GM12801 (cell line): ENCODE data around the gene PSMD13.

ENCODE experiments used
- CTCF ChIP-seq: IDR thresholded peaks from one replicate; pipeline ENCODE4 v1.5.1; 2011; ENCODE audit warnings: control low read depth; ENCODE audit not compliant: insufficient read length; ENCODE audit errors: extremely low read depth

The PSMD13 gene

DNA sequence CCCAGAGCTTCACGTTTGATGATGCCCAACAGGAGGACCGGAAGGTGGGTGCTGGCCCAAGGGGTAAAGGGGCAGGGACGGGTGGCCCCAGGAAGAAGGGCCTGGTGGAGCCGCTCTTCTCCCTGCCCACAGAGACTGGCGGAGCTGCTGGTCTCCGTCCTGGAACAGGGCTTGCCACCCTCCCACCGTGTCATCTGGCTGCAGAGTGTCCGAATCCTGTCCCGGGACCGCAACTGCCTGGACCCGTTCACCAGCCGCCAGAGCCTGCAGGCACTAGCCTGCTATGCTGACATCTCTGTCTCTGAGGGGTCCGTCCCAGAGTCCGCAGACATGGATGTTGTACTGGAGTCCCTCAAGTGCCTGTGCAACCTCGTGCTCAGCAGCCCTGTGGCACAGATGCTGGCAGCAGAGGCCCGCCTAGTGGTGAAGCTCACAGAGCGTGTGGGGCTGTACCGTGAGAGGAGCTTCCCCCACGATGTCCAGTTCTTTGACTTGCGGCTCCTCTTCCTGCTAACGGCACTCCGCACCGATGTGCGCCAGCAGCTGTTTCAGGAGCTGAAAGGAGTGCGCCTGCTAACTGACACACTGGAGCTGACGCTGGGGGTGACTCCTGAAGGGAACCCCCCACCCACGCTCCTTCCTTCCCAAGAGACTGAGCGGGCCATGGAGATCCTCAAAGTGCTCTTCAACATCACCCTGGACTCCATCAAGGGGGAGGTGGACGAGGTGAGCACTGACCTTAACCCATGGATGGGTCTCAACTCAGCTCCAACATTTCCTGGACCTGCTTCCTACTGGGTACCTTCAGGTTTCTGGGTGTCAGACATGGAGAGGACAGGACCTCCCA is 27.3 kb upstream of the PSMD13 start:
- no peak for TF ChIP-seq CTCF

GRCh38 chr11:210122-210802 is 26.5 kb upstream of the PSMD13 start:
- no peak for TF ChIP-seq CTCF

- no peak for TF ChIP-seq CTCF
Observed at GRCh38 chr11:210803-211180, 26.0 kb upstream of the PSMD13 start.

DNA sequence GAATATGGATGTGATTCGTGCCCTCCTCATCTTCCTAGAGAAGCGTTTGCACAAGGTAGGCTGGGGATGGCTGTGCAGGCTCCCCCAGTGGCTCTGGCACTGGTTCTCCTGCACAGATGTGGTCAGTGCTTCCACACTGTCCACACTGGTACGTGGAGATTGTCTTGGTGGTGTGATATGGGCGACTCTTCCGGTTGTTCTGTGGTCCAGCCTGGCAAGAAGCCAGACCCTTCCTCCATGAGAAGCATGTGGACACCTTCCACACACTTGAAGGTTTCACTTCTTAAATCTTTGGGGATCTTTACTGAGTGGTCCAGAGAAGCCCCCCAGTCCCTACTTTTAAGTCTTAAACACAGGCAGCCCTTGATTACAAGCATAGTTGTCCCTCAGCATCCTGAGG is 25.5 kb upstream of the PSMD13 start:
- TF ChIP-seq CTCF = no peak

DNA sequence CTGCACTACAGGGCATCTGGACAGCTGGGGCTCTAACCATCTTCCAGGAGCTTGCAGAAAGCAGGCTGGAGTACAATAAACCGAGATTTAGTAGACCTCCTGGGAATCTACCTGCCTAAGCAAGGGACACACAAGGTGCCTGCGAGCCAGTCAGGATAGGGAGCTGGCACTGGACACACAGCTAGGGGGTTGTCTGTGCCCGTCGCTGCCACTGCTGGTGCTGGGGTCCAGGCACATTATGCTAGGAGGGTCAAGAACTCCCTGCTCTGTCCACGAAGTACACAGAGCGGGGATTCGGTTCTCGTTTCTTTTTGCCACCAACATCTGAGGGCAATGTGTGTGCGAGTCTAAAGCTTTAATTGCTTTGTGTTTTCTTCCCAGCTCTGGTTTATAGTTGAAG is 25.0 kb upstream of the PSMD13 start:
- no peak for TF ChIP-seq CTCF

DNA sequence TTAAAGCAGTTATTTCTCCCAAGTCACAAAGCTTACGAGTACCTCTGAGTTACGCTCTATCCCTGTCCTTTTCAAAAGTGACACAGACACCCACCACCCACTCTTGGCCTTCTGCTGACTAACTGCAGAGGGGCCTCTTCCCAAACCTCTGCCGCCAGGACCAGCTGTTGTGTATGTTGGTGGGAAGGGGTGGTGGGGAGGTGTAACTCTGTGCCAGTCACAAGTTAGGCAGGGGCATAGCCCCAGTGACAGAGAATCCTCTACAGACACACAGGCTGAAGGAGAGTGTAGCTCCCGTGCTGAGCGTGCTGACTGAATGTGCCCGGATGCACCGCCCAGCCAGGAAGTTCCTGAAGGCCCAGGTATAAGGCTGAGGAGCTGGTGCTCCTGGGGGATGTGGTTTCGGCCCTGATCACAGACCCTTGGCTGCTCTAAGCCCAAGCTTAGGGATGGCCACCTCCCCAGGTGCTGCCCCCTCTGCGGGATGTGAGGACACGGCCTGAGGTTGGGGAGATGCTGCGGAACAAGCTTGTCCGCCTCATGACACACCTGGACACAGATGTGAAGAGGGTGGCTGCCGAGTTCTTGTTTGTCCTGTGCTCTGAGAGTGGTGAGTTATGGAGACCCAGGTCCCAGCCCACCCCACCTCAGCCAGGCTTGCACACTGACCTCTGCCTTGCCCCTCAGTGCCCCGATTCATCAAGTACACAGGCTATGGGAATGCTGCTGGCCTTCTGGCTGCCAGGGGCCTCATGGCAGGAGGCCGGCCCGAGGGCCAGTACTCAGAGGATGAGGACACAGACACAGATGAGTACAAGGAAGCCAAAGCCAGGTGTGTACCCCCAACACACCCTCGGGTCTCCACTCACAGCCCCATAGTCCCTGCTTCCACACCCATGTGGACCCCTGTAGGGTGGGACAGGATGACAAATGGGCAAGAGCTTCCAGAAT is 24.4 kb upstream of the PSMD13 start:
- no peak for TF ChIP-seq CTCF

- no peak for TF ChIP-seq CTCF
Observed at GRCh38 chr11:213111-213510, 23.7 kb upstream of the PSMD13 start.
